Hepatocyte (in vitro differentiated cells): ENCODE results near the gene DZIP1L. TPM values are rescaled to one million over a fixed set of nuclear protein-coding genes. Genes with fewer than 3 reads are reported as not detected.

Source experiments
- DNase-seq: peaks from one replicate; pipeline ENCODE4 v3.0.0-alpha.2; 2016; ENCODE audit warnings: low spot score
- H2AFZ ChIP-seq: fragments of 200-600 bp; sonication (generic); 2 replicates; pipeline ENCODE4 v1.6.0; 2016; ENCODE audit warnings: antibody characterized with exemption, mild to moderate bottlenecking
- H3K27ac ChIP-seq: fragments of 200-600 bp; sonication (generic); 2 replicates; pipeline ENCODE4 v1.5.1; 2016; ENCODE audit warnings: mild to moderate bottlenecking
- H3K27me3 ChIP-seq: fragments of 200-600 bp; sonication (generic); 2 replicates; pipeline ENCODE4 v1.6.1; 2016
- H3K36me3 ChIP-seq: fragments of 200-600 bp; sonication (generic); replicated peaks from 2 replicates; pipeline ENCODE4 v1.5.1; 2016; ENCODE audit warnings: low read depth; ENCODE audit not compliant: insufficient read depth
- H3K4me1 ChIP-seq: fragments of 200-600 bp; sonication (generic); 2 replicates; pipeline ENCODE4 v1.5.1; 2016; ENCODE audit warnings: mild to moderate bottlenecking, moderate library complexity; ENCODE audit not compliant: insufficient read depth
- H3K4me2 ChIP-seq: fragments of 200-600 bp; sonication (generic); 2 replicates; pipeline ENCODE4 v1.6.0; 2016
- H3K4me3 ChIP-seq: fragments of 200-600 bp; sonication (generic); 2 replicates; pipeline ENCODE4 v1.5.1; 2016; ENCODE audit warnings: mild to moderate bottlenecking
- H3K79me2 ChIP-seq: fragments of 200-600 bp; sonication (generic); 2 replicates; pipeline ENCODE4 v1.6.0; 2017; ENCODE audit warnings: mild to moderate bottlenecking
- H3K9me2 ChIP-seq: fragments of 200-600 bp; sonication (generic); replicated peaks from 2 replicates; pipeline ENCODE4 v1.6.0; 2017; ENCODE audit warnings: mild to moderate bottlenecking; ENCODE audit not compliant: insufficient read depth
- H3K9me3 ChIP-seq: fragments of 200-600 bp; sonication (generic); 2 replicates; pipeline ENCODE4 v1.5.1; 2016; ENCODE audit warnings: low read depth, mild to moderate bottlenecking
- H4K20me1 ChIP-seq: fragments of 200-600 bp; sonication (generic); 2 replicates; pipeline ENCODE4 v1.6.0; 2016; ENCODE audit warnings: mild to moderate bottlenecking; ENCODE audit not compliant: insufficient read depth, poor library complexity, severe bottlenecking
- CTCF ChIP-seq: fragments of 200-600 bp; sonication (generic); IDR thresholded peaks from 2 replicates; pipeline ENCODE4 v1.5.1; 2016; ENCODE audit warnings: antibody characterized with exemption, mild to moderate bottlenecking; ENCODE audit not compliant: poor library complexity
- EZH2 ChIP-seq: fragments of 200-600 bp; sonication (generic); IDR thresholded peaks from 2 replicates; pipeline ENCODE4 v1.6.1; 2016; ENCODE audit warnings: antibody characterized with exemption, mild to moderate bottlenecking, borderline replicate concordance
- EZH2phosphoT487 ChIP-seq: fragments of 200-600 bp; sonication (generic); IDR thresholded peaks from one replicate; pipeline ENCODE4 v1.6.1; 2018; ENCODE audit warnings: antibody characterized with exemption, mild to moderate bottlenecking, low read depth, moderate library complexity; ENCODE audit not compliant: unreplicated experiment, severe bottlenecking
- WGBS: methylation state at CpG from one replicate; pipeline ENCODE4 v1.1.6; 2016; ENCODE audit warnings: low lambda C conversion rate; ENCODE audit errors: missing lambda C conversion rate; 5-methylcytosine and 5-hydroxymethylcytosine counted together
- polyA plus RNA-seq: library from polyadenylated mRNA; unstranded; fragments of >200 nt; fragmentation: Nextera tagmentation; extraction: Ambion mirVana; gene quantifications from 2 replicates; pipeline ENCODE4 v1.2.1, GENCODE V29; 2016
- total RNA-seq: library from RNA; depleted of rRNA; stranded (reverse); fragments of >200 nt; gene quantifications from 2 replicates; pipeline ENCODE4 v1.2.3, GENCODE V29; 2014

The DZIP1L gene
- total and polyA plus RNA-seq, 2 experiments from 2014 or later = 4.0 to 7.5 TPM

GRCh38 chr3:138097192-138098172 lies 17.9 kb downstream of the DZIP1L start:
- no peak overlapping the region for H3K4me2 ChIP-seq
- 85% methylated on average over 12 of the region's 12 CpGs for WGBS
- H3K27me3 ChIP-seq = no peaks in the 10 kb centered on the region
- H3K9me3 ChIP-seq = no peaks in the 10 kb centered on the region
- H3K36me3 ChIP-seq = no peaks in the 10 kb centered on the region
- no peaks in the 10 kb centered on the region for H3K9me2 ChIP-seq
- H3K27ac ChIP-seq = no peak overlapping the region
- no peak overlapping the region for H3K4me3 ChIP-seq
- H2AFZ ChIP-seq = no peak overlapping the region
- peak; percentile 17 for TF ChIP-seq CTCF
- no peak for TF ChIP-seq EZH2phosphoT487
- no peaks in the 10 kb centered on the region for H3K79me2 ChIP-seq
- no peaks in the 10 kb centered on the region for H4K20me1 ChIP-seq
- no peak for DNase-seq
- H3K4me1 ChIP-seq = no peaks in the 10 kb centered on the region

- no peak overlapping the region for H3K4me2 ChIP-seq
- no peaks in the 10 kb centered on the region for H4K20me1 ChIP-seq
- H3K27me3 ChIP-seq = no peaks in the 10 kb centered on the region
- H3K9me2 ChIP-seq = no peaks in the 10 kb centered on the region
- DNase-seq = no peak
- TF ChIP-seq EZH2phosphoT487 (no peak), EZH2 (no peak), CTCF (no peak)
- no peaks in the 10 kb centered on the region for H3K79me2 ChIP-seq
- H3K27ac ChIP-seq = no peak overlapping the region
- no peaks in the 10 kb centered on the region for H3K9me3 ChIP-seq
- 52% methylated on average over 2 of the region's 2 CpGs for WGBS
- no peak overlapping the region for H3K4me3 ChIP-seq
- no peak overlapping the region for H2AFZ ChIP-seq
- H3K36me3 ChIP-seq = no peaks in the 10 kb centered on the region
- no peaks in the 10 kb centered on the region for H3K4me1 ChIP-seq
Observed at GRCh38 chr3:138093721-138094120, 21.7 kb downstream of the DZIP1L start.

- Histone ChIP-seq H4K20me1 (no peaks in the 10 kb centered on the region), H3K27me3 (no peaks in the 10 kb centered on the region), H3K4me1 (no peaks in the 10 kb centered on the region), H3K4me2 (no peak overlapping the region), H3K9me2 (no peaks in the 10 kb centered on the region), H3K4me3 (no peak overlapping the region), H2AFZ (no peak overlapping the region), H3K27ac (no peak overlapping the region), H3K36me3 (no peaks in the 10 kb centered on the region), H3K9me3 (no peaks in the 10 kb centered on the region), H3K79me2 (no peaks in the 10 kb centered on the region)
- WGBS = 76% methylated on average over 2 of the region's 2 CpGs
- DNase-seq = no peak
- TF ChIP-seq CTCF (no peak), EZH2phosphoT487 (no peak), EZH2 (no peak)
Observed at GRCh38 chr3:138092023-138092422, 23.4 kb downstream of the DZIP1L start.
